Suprapubic skin (tissue), 4 donors: Measurements from ENCODE around the gene MMAA.

ENCODE experiments used
- CTCF ChIP-seq, 2 donors: fragments of 200-600 bp in 1 of 2; fragments of 450-650 bp in 1 of 2; sonication (generic) in 1 of 2; IDR thresholded peaks; one replicate each; pipeline ENCODE4 v1.5.1; 2016 to 2019; ENCODE audit warnings: antibody characterized with exemption in 2 of 2, mild to moderate bottlenecking in 1 of 2, moderate library complexity in 1 of 2
- POLR2A ChIP-seq, 2 donors: fragments of 450-650 bp; IDR thresholded peaks; one replicate each; pipeline ENCODE4 v1.6.1; 2017; ENCODE audit warnings: antibody characterized with exemption in 2 of 2, mild to moderate bottlenecking in 2 of 2, moderate library complexity in 2 of 2
- POLR2AphosphoS5 ChIP-seq, 3 donors: sonication (generic); formaldehyde crosslinking; IDR thresholded peaks; one replicate each; pipeline ENCODE4 v1.6.1; 2017; ENCODE audit warnings: antibody characterized with exemption in 3 of 3

- TF ChIP-seq CTCF (IDR thresholded peaks at IDR 0.05) = no peak
- no peak for TF ChIP-seq POLR2A (IDR thresholded peaks at IDR 0.05)
- TF ChIP-seq POLR2AphosphoS5 (IDR thresholded peaks at IDR 0.05) = no peak
Measured at GRCh38 chr4:145625677-145626622, 6.8 kb downstream of the MMAA start.
